ENCODE results near the gene FBL. TPM values are rescaled to one million over a fixed set of nuclear protein-coding genes. Genes with fewer than 3 reads are reported as not detected.

Gene FBL
- total and polyA plus RNA-seq, 2 of the 8 experiments (the other 6 are each of a cell fraction or from before 2014, with no cell fraction given): 790 to 1,361 TPM

DNA sequence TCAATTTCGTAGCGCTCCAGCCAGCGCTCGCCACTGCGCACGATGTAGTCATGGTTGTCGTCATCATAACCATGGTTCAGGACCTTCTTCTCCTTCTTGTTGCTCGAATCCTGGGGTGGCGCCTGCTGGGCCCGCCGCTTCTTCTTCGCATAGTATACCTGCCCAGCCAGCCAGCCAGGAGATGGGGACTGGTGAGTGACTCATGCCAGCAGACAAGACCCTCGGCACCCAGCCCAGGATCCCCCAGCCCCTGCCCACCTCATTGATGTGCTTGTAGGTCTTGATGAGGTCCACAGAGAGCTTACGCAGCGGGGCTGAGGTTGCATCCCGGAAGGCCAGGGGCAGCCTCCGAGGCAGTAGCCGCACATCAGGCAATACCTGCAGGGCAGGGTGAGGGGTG is 15.8 kb downstream of the FBL start (continued):
- TF ChIP-seq CHD2 (IDR thresholded peaks at IDR 0.05; ENCODE audit: low read length) (no peak), TAF7 (optimal IDR thresholded peaks at IDR 0.05; ENCODE audit: borderline replicate concordance, low read depth, low read length) (no peak), FOSL1 (IDR thresholded peaks at IDR 0.05; ENCODE audit: insufficient read depth, low read depth, low read length) (no peak), CBX8 (IDR thresholded peaks at IDR 0.05; ENCODE audit: borderline replicate concordance, low read depth, low read length) (no peak), KDM4A (IDR thresholded peaks at IDR 0.05; ENCODE audit: low read depth, low read length, severe bottlenecking) (no peak)
- TF ChIP-seq, protein P1, sequence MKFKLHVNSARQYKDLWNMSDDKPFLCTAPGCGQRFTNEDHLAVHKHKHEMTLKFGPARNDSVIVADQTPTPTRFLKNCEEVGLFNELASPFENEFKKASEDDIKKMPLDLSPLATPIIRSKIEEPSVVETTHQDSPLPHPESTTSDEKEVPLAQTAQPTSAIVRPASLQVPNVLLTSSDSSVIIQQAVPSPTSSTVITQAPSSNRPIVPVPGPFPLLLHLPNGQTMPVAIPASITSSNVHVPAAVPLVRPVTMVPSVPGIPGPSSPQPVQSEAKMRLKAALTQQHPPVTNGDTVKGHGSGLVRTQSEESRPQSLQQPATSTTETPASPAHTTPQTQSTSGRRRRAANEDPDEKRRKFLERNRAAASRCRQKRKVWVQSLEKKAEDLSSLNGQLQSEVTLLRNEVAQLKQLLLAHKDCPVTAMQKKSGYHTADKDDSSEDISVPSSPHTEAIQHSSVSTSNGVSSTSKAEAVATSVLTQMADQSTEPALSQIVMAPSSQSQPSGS (IDR thresholded peaks at IDR 0.05; ENCODE audit: low read length): no peak
